ENCODE results near the gene GABARAP.

GABARAP gene

GRCh38 chr17:7221278-7222092 is 20.8 kb downstream of the GABARAP start:
- Histone ChIP-seq H3K27me3 (ENCODE audit: insufficient read depth, low read length, poor library complexity, severe bottlenecking) (no peaks in the 10 kb centered on the region), H3K4me3 (ENCODE audit: low read length, poor library complexity, severe bottlenecking) (peak overlapping the region; percentile 86), H3K4me1 (ENCODE audit: insufficient read depth, low read length, poor library complexity, severe bottlenecking) (peaks cover 31% of the 10 kb centered on the region), H3K9ac (ENCODE audit: low read depth, low read length, poor library complexity, severe bottlenecking) (peak overlapping the region; percentile 85), H2AFZ (ENCODE audit: low read length) (no peak overlapping the region), H3F3A (ENCODE audit: low read depth) (no peaks in the 10 kb centered on the region), H3K79me2 (ENCODE audit: insufficient read depth, low read length) (peaks cover 22% of the 10 kb centered on the region; the same call in 1 of the 2 replicates), H3K9me3 (ENCODE audit: insufficient read depth, low read depth, low read length) (no peaks in the 10 kb centered on the region), H3K4me2 (ENCODE audit: low read depth, low read length, poor library complexity, severe bottlenecking) (peak overlapping the region; percentile 98), H4K20me1 (ENCODE audit: insufficient read depth, low read length, poor library complexity, severe bottlenecking) (peaks cover 13% of the 10 kb centered on the region), H3K36me3 (ENCODE audit: insufficient read depth, low read length) (peaks cover 30% of the 10 kb centered on the region; the same call in 1 of the 2 replicates), H3K9me2 (replicated peaks; ENCODE audit: low read depth, low read length) (no peaks in the 10 kb centered on the region)
- TF ChIP-seq CTCF (conservative IDR thresholded peaks at IDR 0.05; ENCODE audit: low read length) (no peak), EZH2phosphoT487 (IDR thresholded peaks at IDR 0.05; ENCODE audit: borderline replicate concordance) (no peak)

- Histone ChIP-seq H3K79me2 (ENCODE audit: insufficient read depth, low read length) (peaks cover 28% of the 10 kb centered on the region; the same call in 1 of the 2 replicates), H3K9me3 (ENCODE audit: insufficient read depth, low read depth, low read length) (no peaks in the 10 kb centered on the region), H4K20me1 (ENCODE audit: insufficient read depth, low read length, poor library complexity, severe bottlenecking) (peaks cover 13% of the 10 kb centered on the region), H3K4me1 (ENCODE audit: insufficient read depth, low read length, poor library complexity, severe bottlenecking) (peaks cover 39% of the 10 kb centered on the region), H3K4me3 (ENCODE audit: low read length, poor library complexity, severe bottlenecking) (peak overlapping the region; percentile 86), H3K9ac (ENCODE audit: low read depth, low read length, poor library complexity, severe bottlenecking) (peak overlapping the region; percentile 85), H3F3A (ENCODE audit: low read depth) (no peaks in the 10 kb centered on the region), H3K27me3 (ENCODE audit: insufficient read depth, low read length, poor library complexity, severe bottlenecking) (no peaks in the 10 kb centered on the region), H3K36me3 (ENCODE audit: insufficient read depth, low read length) (peaks cover 28% of the 10 kb centered on the region; the same call in 1 of the 2 replicates), H3K4me2 (ENCODE audit: low read depth, low read length, poor library complexity, severe bottlenecking) (peak overlapping the region; percentile 98), H3K9me2 (replicated peaks; ENCODE audit: low read depth, low read length) (no peaks in the 10 kb centered on the region), H2AFZ (ENCODE audit: low read length) (no peak overlapping the region)
- TF ChIP-seq CTCF (conservative IDR thresholded peaks at IDR 0.05; ENCODE audit: low read length) (peak; percentile 80), EZH2phosphoT487 (IDR thresholded peaks at IDR 0.05; ENCODE audit: borderline replicate concordance) (no peak)
These were observed 21.5 kb downstream of the GABARAP start for GRCh38 chr17:7220593-7221277.

GRCh38 chr17:7219812-7220592 is 22.2 kb downstream of the GABARAP start, which contains the start of the genes ACADVL and DLG4:
TSS of gene ACADVL (plus strand) at chr17:7219938. CDS start at chr17:7219985, 47 bp downstream.
TSS of gene DLG4 (minus strand) at chr17:7219836.
- H2AFZ ChIP-seq (ENCODE audit: low read length): peak within 1 kb of the TSS; percentile 94
- peaks cover 18% of the 10 kb centered on the region for H4K20me1 ChIP-seq (ENCODE audit: insufficient read depth, low read length, poor library complexity, severe bottlenecking)
- no peaks in the 10 kb centered on the region for H3F3A ChIP-seq (ENCODE audit: low read depth)
- H3K9me3 ChIP-seq (ENCODE audit: insufficient read depth, low read depth, low read length): no peaks in the 10 kb centered on the region
- peak within 1 kb of the TSS; percentile 85 for H3K9ac ChIP-seq (ENCODE audit: low read depth, low read length, poor library complexity, severe bottlenecking)
- H3K27me3 ChIP-seq (ENCODE audit: insufficient read depth, low read length, poor library complexity, severe bottlenecking): no peaks in the 10 kb centered on the region
- H3K4me1 ChIP-seq (ENCODE audit: insufficient read depth, low read length, poor library complexity, severe bottlenecking): peaks cover 44% of the 10 kb centered on the region
- H3K79me2 ChIP-seq (ENCODE audit: insufficient read depth, low read length): peaks cover 28% of the 10 kb centered on the region; the same call in 1 of the 2 replicates
- peak within 1 kb of the TSS; percentile 98 for H3K4me2 ChIP-seq (ENCODE audit: low read depth, low read length, poor library complexity, severe bottlenecking)
- H3K9me2 ChIP-seq (replicated peaks; ENCODE audit: low read depth, low read length): no peaks in the 10 kb centered on the region
- no peak for TF ChIP-seq EZH2phosphoT487 (IDR thresholded peaks at IDR 0.05; ENCODE audit: borderline replicate concordance)
- TF ChIP-seq CTCF (conservative IDR thresholded peaks at IDR 0.05; ENCODE audit: low read length): no peak
- H3K36me3 ChIP-seq (ENCODE audit: insufficient read depth, low read length): peaks cover 27% of the 10 kb centered on the region; the same call in 1 of the 2 replicates
- H3K4me3 ChIP-seq (ENCODE audit: low read length, poor library complexity, severe bottlenecking): peak within 1 kb of the TSS; percentile 86
